Vagina (tissue), 2 donors: ENCODE results near the gene PTPRM.

Experiments used
- POLR2AphosphoS5 ChIP-seq, 2 donors: sonication (generic); formaldehyde crosslinking; IDR thresholded peaks; one replicate each; pipeline ENCODE4 v1.9.0; 2017; ENCODE audit warnings: antibody characterized with exemption in 2 of 2, mild to moderate bottlenecking in 2 of 2, low read depth in 1 of 2; ENCODE audit not compliant: insufficient read depth in 1 of 2
- TF ChIP-seq, protein P1 (sequence below), 3 experiments: fragments of 450-650 bp in 2 of 3; fragments of 200-600 bp in 1 of 3; sonication (generic) in 1 of 3; IDR thresholded peaks; one replicate each; pipeline ENCODE4 v1.5.1; 2017 to 2019; ENCODE audit warnings: antibody characterized with exemption in 3 of 3, mild to moderate bottlenecking in 2 of 3, moderate library complexity in 2 of 3

DNA sequence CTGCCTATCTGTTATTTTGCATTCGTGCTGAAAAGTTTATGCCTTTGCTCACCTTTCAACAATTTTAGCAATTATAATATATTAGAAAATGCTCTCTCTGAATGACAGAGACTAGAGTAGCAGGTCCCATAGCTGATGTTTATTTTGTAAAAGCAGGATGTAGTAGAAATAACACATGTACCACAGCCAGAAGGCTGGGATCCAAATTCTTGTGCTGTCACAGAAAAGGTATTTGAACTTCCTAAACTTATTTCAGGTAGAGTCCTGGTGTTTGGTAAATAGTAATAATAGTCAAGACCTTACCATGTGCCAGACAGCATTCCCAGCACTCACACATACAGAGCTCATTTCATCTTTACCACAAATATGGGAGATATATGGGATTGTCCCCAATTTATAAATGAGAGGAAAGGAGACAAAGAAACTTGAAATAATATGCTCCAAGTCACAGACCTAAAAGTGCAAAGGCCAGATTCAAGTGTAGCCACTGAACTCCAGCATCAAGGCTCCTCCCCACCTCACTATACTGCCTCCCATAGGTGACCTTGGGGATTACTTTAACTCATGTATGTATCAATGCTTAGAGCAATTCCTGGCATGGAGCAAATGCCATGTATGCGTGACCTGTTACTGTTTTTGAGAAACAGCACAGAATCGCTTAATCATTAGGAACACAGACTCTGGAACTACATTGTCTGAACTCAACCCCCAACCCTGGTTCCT is 757.4 kb downstream of the PTPRM start:
- TF ChIP-seq, protein P1, sequence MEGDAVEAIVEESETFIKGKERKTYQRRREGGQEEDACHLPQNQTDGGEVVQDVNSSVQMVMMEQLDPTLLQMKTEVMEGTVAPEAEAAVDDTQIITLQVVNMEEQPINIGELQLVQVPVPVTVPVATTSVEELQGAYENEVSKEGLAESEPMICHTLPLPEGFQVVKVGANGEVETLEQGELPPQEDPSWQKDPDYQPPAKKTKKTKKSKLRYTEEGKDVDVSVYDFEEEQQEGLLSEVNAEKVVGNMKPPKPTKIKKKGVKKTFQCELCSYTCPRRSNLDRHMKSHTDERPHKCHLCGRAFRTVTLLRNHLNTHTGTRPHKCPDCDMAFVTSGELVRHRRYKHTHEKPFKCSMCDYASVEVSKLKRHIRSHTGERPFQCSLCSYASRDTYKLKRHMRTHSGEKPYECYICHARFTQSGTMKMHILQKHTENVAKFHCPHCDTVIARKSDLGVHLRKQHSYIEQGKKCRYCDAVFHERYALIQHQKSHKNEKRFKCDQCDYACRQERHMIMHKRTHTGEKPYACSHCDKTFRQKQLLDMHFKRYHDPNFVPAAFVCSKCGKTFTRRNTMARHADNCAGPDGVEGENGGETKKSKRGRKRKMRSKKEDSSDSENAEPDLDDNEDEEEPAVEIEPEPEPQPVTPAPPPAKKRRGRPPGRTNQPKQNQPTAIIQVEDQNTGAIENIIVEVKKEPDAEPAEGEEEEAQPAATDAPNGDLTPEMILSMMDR (IDR thresholded peaks at IDR 0.05): no peak
- TF ChIP-seq POLR2AphosphoS5 (IDR thresholded peaks at IDR 0.05; ENCODE audit: insufficient read depth in 1 of 2, low read depth in 1 of 2): no peak
